K562 (cell line): ENCODE data around the gene CNKSR3. TPM values are rescaled to one million over a fixed set of nuclear protein-coding genes. Genes with fewer than 3 reads are reported as not detected.

Experiments
- ATAC-seq: fragments of 200-7000 bp; cut with Tn5 transposase; 3 replicates; pipeline ENCODE4 v1.9.1; 2020; ENCODE audit warnings: moderate library complexity
- BruUV-seq: library from RNA; stranded (reverse); fragments of 400-500 nt; replicated peaks from 2 replicates; lab custom pipeline; 2021; lab: Mats Ljungman, UMichigan
- CTCF ChIA-PET: fragments of 300-600 bp; formaldehyde crosslinking; extraction: SDS; loops from one replicate; lab custom pipeline; 2021; ENCODE audit warnings: low intra/inter-chr PET ratio; lab: Yijun Ruan, JAX
- POLR2A ChIA-PET: fragments of 300-600, 350-650 bp; sonication (Branson Sonifier 250); formaldehyde crosslinking; extraction: SDS; loops from one replicate; lab custom pipeline; 2021; ENCODE audit warnings: antibody characterized with exemption, inconsistent platforms; lab: Yijun Ruan, JAX
- DNase-seq, 4 experiments: peaks; one replicate each; pipeline versions ENCODE4 v3.0.0 to v3.0.0-alpha.2; 2011 to 2018; ENCODE audit warnings: low spot score in 3 of 4, mixed read lengths in 3 of 4; ENCODE audit errors: extremely low read depth in 1 of 4
- FAIRE-seq: peaks from 2 replicates; lab custom pipeline; 2011; peaks lifted over from hg19 to GRCh38; lab: Jason Lieb, UNC
- H2AFZ ChIP-seq: 2 replicates; pipeline ENCODE4 v1.6.0; 2011; ENCODE audit warnings: low read depth, low read length, control low read depth, inconsistent platforms
- H3K27ac ChIP-seq: fragments of 200-600 bp; 3 replicates; pipeline ENCODE4 v1.8.0; 2011; ENCODE audit warnings: low read depth, mild to moderate bottlenecking, control low read depth, inconsistent platforms, low read length, moderate library complexity, mixed read lengths; ENCODE audit errors: extremely low read depth
- H3K27me3 ChIP-seq, 2 experiments: fragments of 300-600 bp in 1 of 2; 2 replicates in 1 of 2; 3 replicates in 1 of 2; pipeline versions ENCODE4 v1.6.0 to v1.8.0; 2011; ENCODE audit warnings: inconsistent platforms in 2 of 2, low read length in 2 of 2, mild to moderate bottlenecking in 1 of 2, mixed read lengths in 1 of 2, moderate library complexity in 1 of 2; ENCODE audit not compliant: control insufficient read depth in 2 of 2, insufficient read depth in 2 of 2
- H3K36me3 ChIP-seq: fragments of 300-600 bp; 3 replicates; pipeline ENCODE4 v1.8.0; 2011; ENCODE audit warnings: mild to moderate bottlenecking, low read length, inconsistent platforms; ENCODE audit not compliant: control insufficient read depth, insufficient read depth
- H3K4me1 ChIP-seq, 2 experiments: fragments of 200-600 bp in 1 of 2; replicated peaks in 1 of 2; 2 replicates in 1 of 2; 3 replicates in 1 of 2; pipeline versions ENCODE4 v1.5.1 to v1.8.0; 2011; ENCODE audit warnings: inconsistent platforms in 2 of 2, low read length in 2 of 2, mild to moderate bottlenecking in 1 of 2, mixed read lengths in 1 of 2, moderate library complexity in 1 of 2; ENCODE audit not compliant: control insufficient read depth in 2 of 2, insufficient read depth in 2 of 2
- H3K4me2 ChIP-seq: 2 replicates; pipeline ENCODE4 v1.6.1; 2011; ENCODE audit warnings: low read length, control low read depth, inconsistent platforms, mixed read lengths; ENCODE audit not compliant: insufficient read depth
- H3K4me3 ChIP-seq: fragments of 200-600 bp; sonication (generic), shearing (Covaris generic); 2 replicates; pipeline ENCODE4 v1.5.1; 2016; ENCODE audit warnings: control low read depth, inconsistent platforms
- H3K79me2 ChIP-seq: fragments of 200-600 bp; 3 replicates; pipeline ENCODE4 v1.8.0; 2011; ENCODE audit warnings: low read length, inconsistent platforms; ENCODE audit not compliant: control insufficient read depth, insufficient read depth
- H3K9ac ChIP-seq, 2 experiments: 2 replicates each; pipeline versions ENCODE4 v1.6.0 to v1.6.1; 2011; ENCODE audit warnings: low read depth in 2 of 2, low read length in 2 of 2, control low read depth in 1 of 2, inconsistent platforms in 1 of 2, mild to moderate bottlenecking in 1 of 2, mixed read lengths in 1 of 2; ENCODE audit not compliant: insufficient read depth in 1 of 2
- H3K9me1 ChIP-seq: one replicate; pipeline ENCODE4 v1.6.0; 2011; ENCODE audit warnings: inconsistent platforms, mild to moderate bottlenecking, low read length, moderate library complexity; ENCODE audit not compliant: control insufficient read depth, insufficient read depth
- H3K9me3 ChIP-seq: replicated peaks from 2 replicates; pipeline ENCODE4 v1.5.1; 2011; ENCODE audit warnings: low read depth, low read length, inconsistent platforms; ENCODE audit not compliant: control insufficient read depth, insufficient read depth
- H4K20me1 ChIP-seq: replicated peaks from 2 replicates; pipeline ENCODE4 v1.6.1; 2011; ENCODE audit warnings: low read length, inconsistent platforms, mixed read lengths; ENCODE audit not compliant: control insufficient read depth, insufficient read depth
- ADNP ChIP-seq: fragments of 200-800 bp; sonication (Bioruptor generic); IDR thresholded peaks from 2 replicates; pipeline ENCODE4 v1.6.1; 2016; ENCODE audit warnings: missing genetic modification characterization, missing compliant biosample characterization
- BRD9 ChIP-seq: fragments of 450-650 bp; IDR thresholded peaks from 2 replicates; pipeline ENCODE4 v1.6.1; 2018; ENCODE audit warnings: low read depth; ENCODE audit not compliant: partially characterized antibody
- C11orf30 ChIP-seq: fragments of 450-650 bp; IDR thresholded peaks from 2 replicates; pipeline ENCODE4 v1.6.1; 2016; ENCODE audit warnings: low read depth, mild to moderate bottlenecking
- DPF2 ChIP-seq: fragments of 450-650 bp; IDR thresholded peaks from 2 replicates; pipeline ENCODE4 v1.6.1; 2016
- EP400 ChIP-seq: fragments of 450-650 bp; IDR thresholded peaks from 2 replicates; pipeline ENCODE4 v1.6.1; 2017; ENCODE audit warnings: antibody characterized with exemption, mild to moderate bottlenecking, moderate library complexity
- NFE2L1 ChIP-seq: fragments of 450-650 bp; IDR thresholded peaks from 2 replicates; pipeline ENCODE4 v1.6.1; 2016; ENCODE audit warnings: missing genetic modification characterization, low read depth, mild to moderate bottlenecking, missing compliant biosample characterization, moderate library complexity, borderline replicate concordance
- PATZ1 ChIP-seq: fragments of 250-450 bp; sonication (Bioruptor Pico); IDR thresholded peaks from 2 replicates; pipeline ENCODE4 v1.5.0; 2020; ENCODE audit warnings: mild to moderate bottlenecking, borderline replicate concordance
- SIN3B ChIP-seq: fragments of 450-650 bp; IDR thresholded peaks from 2 replicates; pipeline ENCODE4 v1.6.1; 2017; ENCODE audit warnings: low read depth, mild to moderate bottlenecking, moderate library complexity
- ZNF551 ChIP-seq: fragments of 250-450 bp; sonication (Bioruptor Pico); IDR thresholded peaks from 2 replicates; pipeline ENCODE4 v1.5.0; 2021; ENCODE audit warnings: mild to moderate bottlenecking, moderate library complexity
- WGBS: fragments of 100-300 bp; shearing (Covaris generic); methylation state at CpG from one replicate; pipeline ENCODE4 v1.1.6; 2016; ENCODE audit warnings: low coverage, mixed read lengths; ENCODE audit not compliant: insufficient coverage; ENCODE audit errors: missing lambda C conversion rate; 5-methylcytosine and 5-hydroxymethylcytosine counted together
- in situ Hi-C: fragments of 300-500 bp; cut with MboI; formaldehyde crosslinking; loops from 4 replicates; pipeline ENCODE4 v1.15.0; 2018; ENCODE audit warnings: inconsistent platforms, mixed read lengths
- intact Hi-C: fragments of 100-400 bp; cut with micrococcal nuclease; formaldehyde crosslinking; loops from 2 replicates; pipeline ENCODE4 v1.14.2; 2022
- polyA plus RNA-seq, 8 experiments: library from polyadenylated mRNA; depleted of rRNA in 4 of 8; stranded (reverse) in 5 of 8; unstranded in 3 of 8; fragments of >200 nt; fragmentation: Nextera tagmentation in 2 of 8; fragmentation: Illumina TruSeq in 1 of 8; extraction: Ambion mirVana in 2 of 8; extraction: Trizol in 1 of 8; gene quantifications; 2 replicates each; pipeline versions ENCODE4 v1.2.1 to v1.2.3, GENCODE V29; 2011 to 2014; ENCODE audit warnings: inconsistent platforms in 1 of 8, missing spikeins in 1 of 8
- total RNA-seq, 7 experiments: library from RNA; depleted of rRNA in 6 of 7; stranded (reverse); fragments of >200 nt in 6 of 7; fragmentation: Illumina TruSeq in 2 of 7; extraction: Trizol in 2 of 7; gene quantifications; 2 replicates each; pipeline versions ENCODE4 v1.2.1 to v1.2.3, GENCODE V29; 2011 to 2021; ENCODE audit warnings: low replicate concordance in 1 of 7

CNKSR3 gene
- total and polyA plus RNA-seq, 9 of the 15 experiments (the other 6 are each of a cell fraction or from before 2014, with no cell fraction given): 4.5 to 29.6 (median 9.5) TPM

- H3K9me3 ChIP-seq: no peaks in the 10 kb centered on the region
- ChIA-PET CTCF (no interaction called here), POLR2A (interaction anchor here (0.6 to 1.0 kb wide), 2 partner anchors 12 to 14 kb away, joined by 3 read pairs; no protein-coding TSS in a partner anchor)
- H3K27me3 ChIP-seq: no peaks in the 10 kb centered on the region
- H3K36me3 ChIP-seq: peaks cover 11% of the 10 kb centered on the region
- H3K27ac ChIP-seq: no peak overlapping the region
- no peak for ATAC-seq
- H3K9me1 ChIP-seq: no peaks in the 10 kb centered on the region
- H2AFZ ChIP-seq: no peak overlapping the region
- 89% methylated on average over 6 of the region's 6 CpGs for WGBS
- H3K79me2 ChIP-seq: peaks cover 66% of the 10 kb centered on the region
- peaks cover 9% of the 10 kb centered on the region; the same call in 1 of the 2 replicates for H4K20me1 ChIP-seq
- no peak overlapping the region for H3K4me2 ChIP-seq
- peaks cover 2 to 4% of the 10 kb centered on the region in 2 experiments; a peak in 3 of 5 replicates for H3K4me1 ChIP-seq
- no peak for FAIRE-seq
- TF ChIP-seq NFE2L1 (tag) (no peak), C11orf30 (no peak), SIN3B (no peak), DPF2 (no peak), ADNP (tag) (no peak), EP400 (no peak), ZNF551 (CRISPR knock-in tag) (no peak), PATZ1 (CRISPR knock-in tag) (no peak), BRD9 (no peak)
- in situ Hi-C loops: no loop called here
- no peak overlapping the region for H3K4me3 ChIP-seq
- no TSS peak for BruUV-seq
- DNase-seq: no peak
- H3K9ac ChIP-seq: no peak overlapping the region
- intact Hi-C loops: no loop called here
Measured at GRCh38 chr6:154487367-154488247, 22.9 kb downstream of the CNKSR3 start.
